ENCODE data around the gene RNASE13.

DNA sequence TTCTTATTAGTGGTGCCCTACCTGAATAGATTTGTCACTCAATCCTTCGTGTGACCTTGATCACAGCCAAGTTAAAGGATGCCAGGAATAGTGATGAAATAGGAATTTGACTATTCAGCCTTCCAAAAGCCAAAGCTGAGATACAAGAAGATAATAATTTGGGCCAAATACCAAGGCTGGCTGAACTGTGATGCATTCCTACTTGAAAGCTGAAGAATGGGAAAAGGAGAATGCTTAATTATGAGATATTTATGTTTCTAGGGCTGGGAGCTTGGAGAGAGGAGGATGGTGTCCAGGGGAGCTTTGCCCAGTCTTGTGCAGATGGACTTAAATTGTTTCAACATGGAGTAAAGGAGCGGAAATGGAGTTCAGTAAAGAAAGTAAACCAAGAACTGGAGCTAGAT lies 12.8 kb upstream of the RNASE13 start:
- TF ChIP-seq, protein P1, sequence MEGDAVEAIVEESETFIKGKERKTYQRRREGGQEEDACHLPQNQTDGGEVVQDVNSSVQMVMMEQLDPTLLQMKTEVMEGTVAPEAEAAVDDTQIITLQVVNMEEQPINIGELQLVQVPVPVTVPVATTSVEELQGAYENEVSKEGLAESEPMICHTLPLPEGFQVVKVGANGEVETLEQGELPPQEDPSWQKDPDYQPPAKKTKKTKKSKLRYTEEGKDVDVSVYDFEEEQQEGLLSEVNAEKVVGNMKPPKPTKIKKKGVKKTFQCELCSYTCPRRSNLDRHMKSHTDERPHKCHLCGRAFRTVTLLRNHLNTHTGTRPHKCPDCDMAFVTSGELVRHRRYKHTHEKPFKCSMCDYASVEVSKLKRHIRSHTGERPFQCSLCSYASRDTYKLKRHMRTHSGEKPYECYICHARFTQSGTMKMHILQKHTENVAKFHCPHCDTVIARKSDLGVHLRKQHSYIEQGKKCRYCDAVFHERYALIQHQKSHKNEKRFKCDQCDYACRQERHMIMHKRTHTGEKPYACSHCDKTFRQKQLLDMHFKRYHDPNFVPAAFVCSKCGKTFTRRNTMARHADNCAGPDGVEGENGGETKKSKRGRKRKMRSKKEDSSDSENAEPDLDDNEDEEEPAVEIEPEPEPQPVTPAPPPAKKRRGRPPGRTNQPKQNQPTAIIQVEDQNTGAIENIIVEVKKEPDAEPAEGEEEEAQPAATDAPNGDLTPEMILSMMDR (IDR thresholded peaks at IDR 0.05 in 2 of 3, conservative IDR thresholded peaks at IDR 0.05 in 1 of 3; ENCODE audit: borderline replicate concordance in 1 of 3, insufficient read depth in 1 of 3, low read depth in 2 of 3, low read length in 2 of 3), result no peak
- TF ChIP-seq, protein P2, sequence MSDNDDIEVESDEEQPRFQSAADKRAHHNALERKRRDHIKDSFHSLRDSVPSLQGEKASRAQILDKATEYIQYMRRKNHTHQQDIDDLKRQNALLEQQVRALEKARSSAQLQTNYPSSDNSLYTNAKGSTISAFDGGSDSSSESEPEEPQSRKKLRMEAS (IDR thresholded peaks at IDR 0.05), result no peak
- TF ChIP-seq ELF1 (IDR thresholded peaks at IDR 0.05; ENCODE audit: borderline replicate concordance, low read depth) (no peak), ZFX (IDR thresholded peaks at IDR 0.05) (no peak), POLR2A (IDR thresholded peaks at IDR 0.05; ENCODE audit: borderline replicate concordance, extremely low read depth, insufficient read depth, insufficient read length) (no peak), TCF7L2 (IDR thresholded peaks at IDR 0.05; ENCODE audit: borderline replicate concordance, extremely low read depth, insufficient read depth, insufficient read length) (no peak), SIN3A (IDR thresholded peaks at IDR 0.05; ENCODE audit: low read depth) (no peak), EZH2phosphoT487 (IDR thresholded peaks at IDR 0.05; ENCODE audit: borderline replicate concordance) (no peak), POLR2AphosphoS5 (IDR thresholded peaks at IDR 0.05; ENCODE audit: low read depth, low read length) (no peak)
- TF ChIP-seq, protein P3, sequence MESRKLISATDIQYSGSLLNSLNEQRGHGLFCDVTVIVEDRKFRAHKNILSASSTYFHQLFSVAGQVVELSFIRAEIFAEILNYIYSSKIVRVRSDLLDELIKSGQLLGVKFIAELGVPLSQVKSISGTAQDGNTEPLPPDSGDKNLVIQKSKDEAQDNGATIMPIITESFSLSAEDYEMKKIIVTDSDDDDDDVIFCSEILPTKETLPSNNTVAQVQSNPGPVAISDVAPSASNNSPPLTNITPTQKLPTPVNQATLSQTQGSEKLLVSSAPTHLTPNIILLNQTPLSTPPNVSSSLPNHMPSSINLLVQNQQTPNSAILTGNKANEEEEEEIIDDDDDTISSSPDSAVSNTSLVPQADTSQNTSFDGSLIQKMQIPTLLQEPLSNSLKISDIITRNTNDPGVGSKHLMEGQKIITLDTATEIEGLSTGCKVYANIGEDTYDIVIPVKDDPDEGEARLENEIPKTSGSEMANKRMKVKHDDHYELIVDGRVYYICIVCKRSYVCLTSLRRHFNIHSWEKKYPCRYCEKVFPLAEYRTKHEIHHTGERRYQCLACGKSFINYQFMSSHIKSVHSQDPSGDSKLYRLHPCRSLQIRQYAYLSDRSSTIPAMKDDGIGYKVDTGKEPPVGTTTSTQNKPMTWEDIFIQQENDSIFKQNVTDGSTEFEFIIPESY (IDR thresholded peaks at IDR 0.05; ENCODE audit: extremely low read depth, insufficient replicate concordance, low read length), result no peak
